Islet of Langerhans (tissue), 1 donor: Measurements from ENCODE around the gene WDFY2.

Source experiments
- FAIRE-seq: peaks from one replicate; lab custom pipeline; 2011; peaks lifted over from hg19 to GRCh38; lab: Jason Lieb, UNC

The WDFY2 gene

DNA sequence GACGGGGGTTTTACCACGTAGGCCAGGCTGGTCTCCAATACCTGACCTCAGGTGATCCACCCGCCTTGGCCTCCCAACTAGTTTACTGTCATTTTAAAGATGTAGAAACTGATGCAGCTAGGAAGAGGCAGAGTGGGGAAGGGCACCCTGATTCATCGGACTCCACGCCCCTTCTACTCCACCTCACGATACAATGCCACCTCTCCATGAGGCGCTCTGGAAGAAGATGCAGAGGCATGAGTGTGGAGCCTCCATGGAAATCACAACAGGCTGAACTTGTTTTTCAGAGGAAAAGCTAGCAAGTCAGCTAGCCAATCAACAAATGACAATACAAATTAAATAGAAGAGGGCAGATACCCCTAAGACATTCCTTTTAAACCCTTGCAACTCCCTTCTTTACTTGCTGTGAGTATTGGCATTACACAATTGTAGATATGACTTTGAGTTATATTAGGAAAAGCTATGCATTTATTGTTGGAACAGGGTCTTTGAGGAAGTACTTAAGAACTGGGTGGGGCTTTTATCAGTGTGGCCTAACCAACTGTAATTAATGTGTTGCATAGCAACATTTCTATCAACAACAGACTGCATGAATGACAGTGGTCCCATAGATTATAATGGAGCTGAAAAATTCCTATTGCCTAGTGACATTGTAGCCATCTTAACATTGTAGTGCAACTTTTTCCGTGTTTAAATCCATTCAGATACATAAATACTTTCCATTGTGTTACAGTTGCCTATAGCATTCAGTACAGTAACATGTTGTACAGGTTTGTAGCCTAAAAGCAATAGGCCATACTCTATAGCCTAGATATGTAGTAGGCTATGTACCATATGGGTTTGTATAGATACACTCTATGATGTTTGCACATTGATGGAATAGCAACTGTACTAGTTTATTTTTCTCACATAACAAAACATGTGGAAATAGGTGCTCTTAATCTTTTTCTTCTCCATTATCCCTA is 17.6 kb downstream of the WDFY2 start:
- no peak for FAIRE-seq

DNA sequence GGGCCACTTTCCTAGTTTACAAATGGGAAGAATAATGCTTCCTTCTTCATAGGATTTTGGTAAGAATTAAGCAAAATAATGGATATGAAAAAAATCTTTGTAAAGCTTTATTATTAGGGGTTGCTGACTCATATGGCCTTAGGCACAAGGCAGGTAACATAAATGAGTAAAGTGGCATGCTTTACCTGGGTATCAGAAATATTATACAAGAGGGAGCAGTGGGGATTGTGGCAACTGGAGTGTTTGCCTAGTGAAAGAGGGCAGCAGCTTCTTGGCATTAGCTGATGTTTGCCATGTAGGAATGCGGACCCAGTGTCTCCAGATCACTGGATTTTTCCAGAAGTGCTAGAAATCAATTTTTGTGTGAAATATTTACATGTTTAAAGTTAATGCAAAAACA is 19.5 kb downstream of the WDFY2 start:
- FAIRE-seq: no peak

DNA sequence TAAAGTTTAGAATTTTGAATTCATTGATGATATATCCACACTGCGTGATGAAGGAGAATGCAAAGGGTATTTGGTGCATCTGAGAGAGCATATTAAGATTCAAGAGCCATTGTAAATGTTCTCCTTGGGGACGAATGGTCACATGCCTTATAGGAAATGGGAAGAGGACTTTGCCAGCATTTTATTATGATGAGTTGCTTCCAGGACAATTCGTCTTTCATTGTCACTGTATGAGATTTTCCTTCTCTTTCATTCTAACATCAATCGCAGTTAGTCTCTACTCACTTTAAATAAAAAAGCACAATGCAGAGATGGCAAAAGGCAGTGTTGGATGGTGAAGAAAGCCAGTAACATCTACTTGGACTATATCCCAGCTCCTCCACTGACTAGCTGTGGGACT is 21.4 kb downstream of the WDFY2 start:
- FAIRE-seq: no peak

DNA sequence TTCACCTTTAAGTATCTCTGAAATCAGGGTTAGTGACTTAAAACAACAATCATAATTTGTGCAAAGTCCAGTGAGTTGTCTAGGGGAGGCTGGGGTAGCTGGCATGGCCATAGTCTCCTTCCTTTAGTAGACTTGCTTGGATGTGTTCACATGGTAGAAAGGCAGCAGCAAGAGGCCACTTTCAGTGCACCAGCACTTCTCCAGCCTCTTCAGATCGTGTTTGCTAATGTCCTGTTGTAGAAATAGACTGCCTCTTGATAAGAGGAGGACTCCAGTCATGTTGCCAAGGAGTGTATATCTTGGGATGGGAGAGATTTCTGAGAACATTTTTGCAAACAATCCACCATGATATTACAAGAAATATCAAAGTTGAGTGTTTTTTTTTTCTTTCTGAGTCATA is 22.9 kb downstream of the WDFY2 start:
- no peak for FAIRE-seq

DNA sequence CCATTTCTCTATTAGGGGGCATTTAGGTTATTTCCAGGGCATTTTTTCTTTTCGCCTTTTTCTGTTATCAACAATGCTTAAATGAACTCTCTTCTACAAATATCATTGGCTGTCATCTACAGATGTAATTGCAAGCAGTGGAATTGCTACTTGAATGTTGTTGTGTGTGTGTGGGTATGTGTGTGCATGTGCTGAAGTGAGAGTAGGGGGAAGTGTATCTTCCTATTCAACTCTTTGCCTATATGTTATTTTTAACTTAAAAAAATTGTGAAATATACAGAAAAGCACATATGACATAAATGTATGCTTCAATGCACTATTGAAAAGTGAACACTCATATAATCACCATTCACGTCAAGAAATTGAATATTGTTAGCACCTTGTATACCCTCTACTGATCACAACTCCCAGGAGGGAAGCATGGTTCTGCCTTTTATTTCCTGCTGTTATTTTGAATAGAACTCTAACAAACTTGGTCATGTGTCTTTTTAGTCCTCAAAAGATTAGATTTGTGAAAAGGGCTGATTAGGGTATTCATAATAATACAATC is 24.7 kb downstream of the WDFY2 start:
- no peak for FAIRE-seq

DNA sequence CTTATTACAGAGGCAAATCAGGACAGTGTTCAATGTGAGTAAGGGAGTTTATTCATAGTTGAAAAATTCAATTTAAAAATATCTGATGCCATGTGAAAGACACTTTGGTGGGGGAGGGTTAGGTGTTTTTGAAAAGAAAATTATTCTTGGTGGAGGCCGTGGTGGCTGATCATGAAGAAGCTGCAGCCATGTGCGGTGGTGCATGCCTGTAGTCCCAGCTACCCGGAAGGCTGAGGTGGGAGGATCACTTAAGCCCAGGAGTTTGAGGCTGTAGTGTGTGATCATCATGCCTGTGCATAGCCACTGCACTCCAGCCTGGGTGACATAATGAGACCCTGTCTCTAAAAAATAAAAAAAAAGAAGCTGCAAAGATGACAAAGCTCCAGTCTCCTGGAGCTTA is 28.6 kb downstream of the WDFY2 start:
- no peak for FAIRE-seq

DNA sequence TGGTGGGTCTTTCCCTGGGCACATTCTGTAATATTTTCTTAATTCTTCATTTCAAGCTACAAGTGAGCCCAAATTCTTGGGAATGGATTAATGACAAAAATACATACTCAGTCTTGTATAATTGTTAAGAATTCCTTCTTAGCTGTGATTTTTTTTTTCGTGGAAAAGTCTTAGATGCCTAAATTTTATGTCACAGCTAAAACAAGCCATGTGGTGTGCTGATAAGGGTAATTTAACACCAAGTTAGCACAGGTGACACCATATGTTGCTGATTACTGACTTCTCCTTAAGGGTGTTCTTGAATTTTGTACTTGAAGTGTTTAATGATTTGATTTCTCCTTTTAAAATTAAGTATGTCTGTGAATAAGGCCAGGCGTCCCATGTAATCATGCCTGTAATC is 29.3 kb downstream of the WDFY2 start:
- FAIRE-seq: no peak

DNA sequence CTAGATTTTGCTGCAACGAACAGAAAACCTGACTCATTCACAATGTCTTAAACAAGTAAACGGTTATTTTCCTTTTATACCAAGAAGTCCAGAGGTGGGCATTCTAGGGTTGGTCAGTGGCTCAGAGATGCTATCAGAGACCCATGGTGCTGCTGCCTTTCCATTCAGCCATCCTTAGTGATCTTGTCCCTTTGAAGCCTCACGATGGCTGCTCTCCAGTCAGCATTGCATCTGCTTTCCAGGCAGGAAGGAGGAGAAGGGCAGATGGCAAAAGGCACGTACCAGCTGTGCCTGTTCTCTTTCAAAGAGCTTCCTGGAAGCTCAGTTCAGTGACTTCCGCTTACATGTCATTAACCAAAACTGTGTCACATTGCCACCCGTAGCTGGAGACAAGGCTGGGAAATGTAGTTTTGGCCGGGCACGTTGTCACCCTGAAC is 30.1 kb downstream of the WDFY2 start:
- FAIRE-seq: peak; percentile 99

DNA sequence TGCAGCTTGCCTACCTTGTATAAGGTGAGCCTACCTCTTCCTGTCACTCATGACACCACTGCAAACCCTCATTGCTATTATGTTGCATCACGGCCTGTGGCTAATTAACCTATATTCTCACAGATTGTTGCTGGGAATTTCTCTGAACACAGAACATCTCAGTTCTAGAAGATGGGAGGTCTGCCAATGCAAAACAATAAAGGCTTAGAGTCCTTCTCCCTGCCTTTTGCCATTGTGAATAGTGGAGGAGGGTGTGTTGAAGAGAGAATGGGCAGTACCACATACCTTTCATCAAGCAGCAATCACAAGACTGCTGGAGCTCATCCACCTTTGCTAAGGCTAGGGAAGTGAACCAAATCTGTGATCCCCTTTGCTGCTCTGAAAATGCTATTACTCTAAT is 34.4 kb downstream of the WDFY2 start:
- no peak for FAIRE-seq

DNA sequence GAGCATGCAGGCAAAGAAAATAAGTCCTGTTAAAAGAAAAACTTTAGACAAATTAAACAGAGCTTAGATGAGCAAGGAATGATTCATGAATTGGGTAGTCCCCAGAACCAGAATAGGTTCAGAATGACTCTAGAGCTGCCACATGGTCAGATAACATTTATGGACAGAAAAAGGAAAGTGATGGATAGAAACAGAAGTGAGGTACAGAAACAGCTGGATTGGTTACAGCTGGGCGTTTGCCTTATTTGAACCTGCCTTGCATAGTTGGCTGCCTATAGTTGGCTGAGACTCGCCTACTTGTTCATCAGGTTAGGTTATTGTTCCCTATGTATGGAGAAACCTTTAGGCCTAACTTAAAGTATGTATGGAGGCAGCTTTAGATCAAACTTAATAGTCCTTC is 35.4 kb downstream of the WDFY2 start:
- no peak for FAIRE-seq

DNA sequence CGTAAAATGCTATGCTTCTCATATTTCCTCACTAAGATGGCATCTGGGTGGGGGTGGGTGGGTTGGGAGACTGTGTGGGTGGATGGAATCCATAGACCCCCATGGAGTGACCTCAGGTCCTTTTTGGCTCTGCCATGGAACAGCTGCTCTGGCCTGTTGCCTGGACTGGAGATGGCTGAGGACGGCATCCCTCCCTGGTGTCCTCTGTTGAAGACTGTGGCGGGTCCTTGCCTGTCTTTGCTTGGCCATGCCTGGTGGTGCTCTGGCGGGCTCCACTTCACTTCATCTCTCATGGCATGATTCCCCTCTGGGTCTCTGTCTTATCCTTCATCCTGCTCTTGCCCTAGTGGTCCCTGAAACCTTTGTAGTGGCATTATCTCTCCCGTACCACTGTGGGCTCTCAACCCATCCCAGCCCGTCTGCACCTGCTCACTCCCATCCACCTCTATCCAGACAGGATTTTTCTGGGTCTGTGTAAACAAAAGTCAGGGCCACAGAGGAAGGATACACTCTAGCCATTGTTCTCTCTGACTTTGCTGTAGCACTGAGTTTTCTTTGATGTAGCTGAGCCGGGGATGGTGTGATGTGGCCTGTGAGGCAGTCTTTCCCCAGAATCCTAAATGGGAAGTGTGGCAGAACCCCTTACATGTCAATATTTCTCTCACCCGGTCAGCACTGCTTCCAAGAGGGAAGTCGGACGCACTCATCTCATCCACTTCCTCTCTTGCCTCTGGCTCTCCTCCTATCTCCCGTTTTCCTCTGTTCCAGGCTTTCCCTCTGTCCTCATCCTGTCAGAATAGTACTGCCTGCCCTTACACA is 36.1 kb downstream of the WDFY2 start:
- no peak for FAIRE-seq

DNA sequence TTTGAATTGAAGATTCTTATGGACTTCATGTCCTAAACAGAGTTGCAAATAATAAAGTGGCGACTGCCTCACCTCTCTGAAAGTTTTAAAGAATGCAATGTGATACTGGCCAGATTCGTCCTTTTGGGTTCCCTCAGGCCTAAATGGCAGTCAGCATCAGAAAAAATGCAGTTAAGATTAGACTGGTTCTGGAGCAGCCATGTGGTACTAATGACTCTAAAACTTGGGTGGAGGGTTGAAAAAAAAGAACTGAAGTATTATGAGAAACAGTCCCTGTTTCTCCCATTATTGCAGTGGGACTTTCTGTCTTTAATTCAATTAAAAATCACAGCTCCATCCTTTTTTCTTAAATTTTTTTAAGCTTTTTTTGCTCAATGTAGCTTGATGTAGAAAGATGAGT is 37.3 kb downstream of the WDFY2 start:
- no peak for FAIRE-seq

DNA sequence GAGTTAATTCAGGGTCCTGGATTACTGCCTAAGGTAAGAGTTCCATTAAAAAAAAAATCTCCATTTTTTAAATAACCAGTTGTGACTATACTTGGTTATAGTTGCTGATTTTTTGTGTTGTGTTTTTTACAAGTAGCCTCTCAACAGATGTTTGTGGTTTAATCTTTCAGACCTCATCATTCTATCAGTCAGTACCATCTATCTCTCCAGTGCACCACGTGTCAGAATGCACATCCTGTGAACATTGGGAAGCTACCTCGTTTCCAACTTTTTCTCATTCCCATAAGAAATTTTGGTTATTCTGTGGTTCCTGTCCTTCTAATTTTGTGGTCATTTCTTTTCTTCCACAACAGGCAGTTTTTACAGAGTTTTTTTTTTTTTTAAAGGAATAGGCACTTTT is 39.2 kb downstream of the WDFY2 start:
- FAIRE-seq: peak; percentile 36

DNA sequence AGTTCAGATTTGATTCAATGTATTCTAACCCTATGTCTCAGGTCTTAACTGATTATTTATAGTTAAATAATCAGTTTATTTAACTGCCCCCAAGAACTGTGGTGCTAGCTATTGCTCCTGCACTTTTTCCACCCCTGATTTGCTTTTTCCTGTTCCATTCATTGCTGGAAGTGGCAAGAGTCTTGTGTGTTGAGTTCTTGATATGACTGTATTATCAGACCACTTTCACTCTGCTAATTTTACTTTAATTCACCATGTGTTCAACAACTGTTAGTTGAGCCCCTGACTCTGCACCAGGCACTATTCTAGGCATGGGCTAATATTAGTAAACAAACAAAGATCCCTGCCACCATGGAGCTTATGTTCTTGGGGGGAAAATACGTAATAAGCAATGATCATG is 39.9 kb downstream of the WDFY2 start:
- no peak for FAIRE-seq

DNA sequence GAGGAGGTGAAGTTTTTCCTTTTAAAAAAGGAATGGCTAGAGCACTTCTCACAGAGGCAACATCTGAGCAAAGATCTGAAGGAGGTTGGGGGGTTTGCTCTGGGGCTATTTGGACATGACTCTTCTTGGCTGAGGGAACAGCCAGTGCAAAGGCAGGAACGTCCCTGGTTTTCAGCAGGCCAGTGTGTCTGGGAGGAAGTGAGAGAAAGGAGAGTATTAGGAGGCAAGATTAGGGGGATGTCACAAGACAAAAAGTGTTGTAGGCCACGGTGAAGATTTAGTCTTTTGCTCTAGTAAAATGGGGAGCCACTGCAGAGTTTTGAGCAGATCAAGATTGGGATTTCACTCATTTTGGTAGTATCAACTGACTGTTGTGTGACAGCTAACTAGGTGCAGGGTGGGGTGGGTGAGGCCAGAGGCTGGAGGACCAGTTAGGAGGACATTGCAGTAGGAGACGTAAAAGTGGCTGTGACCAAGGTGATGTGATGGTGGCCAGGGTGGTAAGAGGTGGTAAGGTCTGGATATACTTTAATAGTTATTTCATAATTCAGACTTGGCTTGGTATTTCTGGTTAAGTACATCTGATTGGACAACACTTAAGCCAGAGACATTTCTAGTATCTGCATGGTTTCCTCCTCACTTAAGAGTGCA is 40.6 kb downstream of the WDFY2 start:
- FAIRE-seq: no peak

DNA sequence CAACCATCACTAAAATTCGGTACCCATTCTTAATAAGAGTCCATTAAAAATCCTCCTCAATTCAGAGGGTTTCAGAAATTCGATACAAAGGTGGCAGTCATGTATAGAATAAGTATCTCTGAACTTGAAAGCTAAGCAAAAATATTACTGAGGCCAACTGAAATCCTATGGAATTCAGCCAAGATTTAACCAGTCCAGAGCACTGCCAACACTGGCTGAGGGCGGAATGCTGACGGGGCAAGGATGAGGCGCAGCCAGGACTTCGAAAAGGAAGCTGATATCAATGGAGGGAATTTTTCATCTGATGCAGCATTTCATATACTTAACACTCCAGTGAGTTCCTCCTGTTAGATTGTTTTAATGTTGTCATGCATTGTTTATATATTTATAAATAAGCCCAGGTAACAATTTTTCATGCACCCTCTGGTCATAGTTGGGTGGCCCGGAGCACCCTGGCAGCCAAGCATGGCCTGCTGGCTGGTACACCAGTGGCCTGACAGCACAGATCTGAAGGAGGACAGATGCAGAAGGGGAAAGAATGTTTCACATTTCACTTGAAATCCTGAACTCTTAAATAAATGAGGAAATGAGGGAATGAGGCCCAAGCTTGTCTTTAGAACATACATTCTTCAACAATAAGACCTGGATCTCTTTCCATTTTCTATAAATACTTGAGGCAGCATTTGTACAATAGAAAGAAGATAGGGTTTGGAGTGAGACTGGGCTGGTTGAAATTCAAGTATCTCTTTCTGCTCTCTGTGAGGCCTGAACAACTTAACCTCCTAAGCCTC is 41.5 kb downstream of the WDFY2 start:
- FAIRE-seq: peak; percentile 89

DNA sequence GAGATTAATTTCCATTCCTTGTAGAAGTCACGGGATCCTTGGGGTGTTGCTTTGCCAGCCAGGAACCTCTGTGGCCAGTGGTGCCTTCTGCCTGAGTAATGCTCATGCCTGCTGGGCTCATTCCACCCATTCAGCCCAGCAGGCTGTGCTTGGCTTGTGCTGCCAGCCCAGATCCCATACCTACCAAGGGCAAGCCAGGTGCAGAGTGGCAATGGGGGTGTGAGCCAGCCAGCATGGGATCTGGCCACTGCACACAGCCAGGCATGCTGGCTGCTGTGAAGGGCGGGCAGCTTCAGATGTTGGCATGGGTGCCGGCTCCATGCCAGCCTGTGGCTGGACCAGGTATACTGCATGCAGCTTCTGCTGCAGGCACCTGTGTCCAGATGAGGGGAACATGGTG is 42.5 kb downstream of the WDFY2 start:
- no peak for FAIRE-seq

DNA sequence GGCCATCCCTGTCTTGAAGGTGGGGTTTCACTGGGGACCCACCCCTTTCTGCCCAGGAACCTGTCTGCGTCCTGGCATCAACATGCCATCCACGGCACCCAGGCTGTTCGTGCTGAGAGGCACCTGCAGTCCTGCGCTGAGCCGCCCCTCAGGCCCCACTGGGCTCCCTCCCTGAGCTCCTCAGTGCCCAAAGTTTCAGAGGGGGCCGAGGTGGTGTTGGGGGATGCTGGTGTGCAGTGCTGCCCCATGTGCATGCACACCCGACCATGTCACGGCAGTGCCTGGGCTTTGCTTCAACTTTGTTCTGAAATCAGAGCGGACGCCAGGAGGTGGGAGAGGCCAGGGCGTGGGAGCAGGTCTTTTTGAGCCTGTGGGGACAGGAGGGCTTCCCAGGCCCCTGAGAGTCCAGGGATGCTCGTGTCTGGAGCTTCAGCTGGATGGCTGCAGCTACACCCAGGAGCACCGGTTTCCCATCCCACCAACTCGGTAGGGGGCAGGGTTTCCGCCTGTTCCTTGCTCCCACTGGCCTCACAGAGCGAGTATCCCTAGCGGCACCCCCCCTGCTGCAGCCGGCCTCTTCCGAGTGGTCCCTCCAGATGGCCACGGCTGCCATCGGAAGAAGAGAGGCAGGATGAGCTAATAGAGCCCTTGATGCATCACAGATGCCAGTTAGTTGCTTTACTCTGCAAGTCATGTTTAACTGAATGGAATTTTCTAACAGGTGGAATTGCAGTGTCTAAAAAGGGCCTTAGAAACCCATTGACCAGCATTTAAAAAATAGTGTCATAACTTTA is 44.0 kb downstream of the WDFY2 start:
- FAIRE-seq: no peak

DNA sequence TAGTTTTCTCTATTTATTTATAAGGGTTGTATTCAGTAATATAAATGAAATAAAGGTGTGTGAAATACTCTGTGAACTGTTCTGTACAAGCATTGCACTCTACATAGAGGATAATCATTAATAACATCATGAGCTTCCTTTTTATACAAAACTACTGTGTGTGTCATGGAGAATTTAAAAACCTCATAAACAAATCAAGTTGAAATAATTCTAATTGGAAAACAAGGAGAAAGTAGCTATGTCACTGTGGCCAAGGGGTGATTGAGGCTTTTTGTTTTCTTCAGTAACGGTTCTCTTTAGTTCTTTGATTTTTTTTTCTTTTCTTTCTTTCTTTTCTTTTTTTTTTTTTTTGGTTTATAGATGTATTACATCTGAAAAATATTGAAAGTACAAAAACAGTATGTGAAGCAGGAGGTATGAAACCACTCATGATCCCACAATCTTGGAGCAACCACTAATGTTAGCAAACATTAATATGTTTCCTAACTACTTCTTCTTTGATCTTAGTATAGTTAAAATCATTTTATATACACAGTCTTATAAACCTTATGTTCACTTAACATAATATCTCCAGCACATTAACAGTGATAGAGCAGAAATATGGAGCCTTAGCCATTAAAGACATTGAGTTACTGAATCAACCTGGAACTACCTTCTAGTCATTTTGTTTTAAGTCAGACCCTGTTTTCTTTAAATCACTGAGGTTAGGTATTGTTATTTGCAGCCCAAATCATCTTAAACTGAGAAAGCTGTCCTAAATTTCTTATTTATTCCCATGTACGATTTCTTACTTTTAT is 45.4 kb downstream of the WDFY2 start:
- FAIRE-seq: no peak

DNA sequence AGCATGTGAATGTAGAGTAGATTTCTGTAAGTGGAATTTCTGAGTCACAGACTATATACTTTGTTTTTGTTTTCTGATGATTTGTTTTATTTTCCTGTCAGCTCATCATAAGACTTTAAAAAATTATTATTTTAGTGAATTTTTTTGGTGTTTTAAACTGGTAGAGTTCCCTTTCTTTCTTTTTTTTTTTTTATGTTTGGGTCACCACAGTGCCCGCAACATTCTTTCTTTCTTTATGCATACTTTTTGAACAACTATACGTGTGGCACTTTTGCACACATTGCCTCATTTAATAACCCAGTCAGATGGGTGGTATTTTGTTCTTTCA is 46.0 kb downstream of the WDFY2 start:
- FAIRE-seq: peak; percentile 27
